ENCODE measurements around the gene CTTN.
"Not testable (repeated sequence)": the region's sequence is repeated elsewhere in the genome, so short reads cannot be mapped to it uniquely, and the experiment has no call there.

CTTN gene

GRCh38 chr11:70433526-70433925, 35.2 kb downstream of the CTTN start:
- DNase-seq (ENCODE audit: low spot score in 2 of 2) = no peak
- Mint-ChIP-seq H3K27me3 (peaks cover 33% of the 10 kb centered on the region), H3K36me3 (peaks cover 2% of the 10 kb centered on the region), H3K4me1 (peaks cover 5% of the 10 kb centered on the region), H3K27ac (no peak overlapping the region), H3K4me3 (no peak overlapping the region), H3K9me3 (peaks cover 4% of the 10 kb centered on the region)
- no peak for ATAC-seq (ENCODE audit: low read depth)

- peaks cover 2% of the 10 kb centered on the region for H3K36me3 Mint-ChIP-seq
- H3K4me1 Mint-ChIP-seq = peaks cover 5% of the 10 kb centered on the region
- DNase-seq (ENCODE audit: low spot score in 2 of 2) (no peak), ATAC-seq (ENCODE audit: low read depth) (peak; percentile 24)
- peaks cover 4% of the 10 kb centered on the region for H3K9me3 Mint-ChIP-seq
- no peak overlapping the region for H3K4me3 Mint-ChIP-seq
- no peak overlapping the region for H3K27ac Mint-ChIP-seq
- peaks cover 31% of the 10 kb centered on the region for H3K27me3 Mint-ChIP-seq
Measured at GRCh38 chr11:70433966-70434812, 35.9 kb downstream of the CTTN start.

GRCh38 chr11:70434813-70435278, 36.5 kb downstream of the CTTN start:
- peaks cover 4% of the 10 kb centered on the region for H3K9me3 Mint-ChIP-seq
- DNase-seq (ENCODE audit: low spot score in 2 of 2) = no peak

DNA sequence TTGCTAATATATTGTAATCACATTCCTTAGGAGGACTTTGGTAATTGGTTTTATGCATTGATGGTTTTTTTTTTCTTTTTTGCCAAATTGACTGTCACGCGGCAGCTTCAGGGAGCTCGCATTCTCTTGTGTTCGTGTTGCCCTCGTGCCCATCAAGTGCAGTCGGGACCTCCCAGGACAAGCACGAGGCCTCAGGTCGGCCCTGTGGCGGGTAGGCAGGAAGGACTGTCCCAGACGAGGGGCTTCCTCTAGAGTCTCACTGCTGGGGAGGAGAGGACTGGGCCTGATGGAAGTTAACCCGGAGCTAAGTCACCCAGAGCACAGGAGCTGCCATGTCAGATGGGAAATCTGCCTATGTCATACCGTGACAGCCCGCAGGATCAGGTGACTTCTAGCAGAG, 37.0 kb downstream of the CTTN start:
- ATAC-seq (ENCODE audit: low read depth) (no peak), DNase-seq (ENCODE audit: low spot score in 2 of 2) (no peak)
- no peak overlapping the region for H3K4me3 Mint-ChIP-seq
- H3K27me3 Mint-ChIP-seq = peaks cover 38% of the 10 kb centered on the region
- H3K4me1 Mint-ChIP-seq = peaks cover 5% of the 10 kb centered on the region
- H3K36me3 Mint-ChIP-seq = peaks cover 4% of the 10 kb centered on the region
- peaks cover 4% of the 10 kb centered on the region for H3K9me3 Mint-ChIP-seq
- no peak overlapping the region for H3K27ac Mint-ChIP-seq

More at GRCh38 chr11:70434813-70435278, 36.5 kb downstream of the CTTN start:
- no peak overlapping the region for H3K4me3 Mint-ChIP-seq
- no peak overlapping the region for H3K27ac Mint-ChIP-seq
- peaks cover 36% of the 10 kb centered on the region for H3K27me3 Mint-ChIP-seq
- no peak for ATAC-seq (ENCODE audit: low read depth)
- peaks cover 5% of the 10 kb centered on the region for H3K4me1 Mint-ChIP-seq
- peaks cover 4% of the 10 kb centered on the region for H3K36me3 Mint-ChIP-seq

- H3K36me3 Mint-ChIP-seq = peaks cover 4% of the 10 kb centered on the region
- peaks cover 5% of the 10 kb centered on the region for H3K4me1 Mint-ChIP-seq
- no peak overlapping the region for H3K4me3 Mint-ChIP-seq
- DNase-seq (ENCODE audit: low spot score in 2 of 2) (no peak), ATAC-seq (ENCODE audit: low read depth) (no peak)
- H3K27ac Mint-ChIP-seq = no peak overlapping the region
- H3K9me3 Mint-ChIP-seq = peaks cover 4% of the 10 kb centered on the region
- H3K27me3 Mint-ChIP-seq = peaks cover 39% of the 10 kb centered on the region
Measured at GRCh38 chr11:70435765-70436500, 37.6 kb downstream of the CTTN start.

DNA sequence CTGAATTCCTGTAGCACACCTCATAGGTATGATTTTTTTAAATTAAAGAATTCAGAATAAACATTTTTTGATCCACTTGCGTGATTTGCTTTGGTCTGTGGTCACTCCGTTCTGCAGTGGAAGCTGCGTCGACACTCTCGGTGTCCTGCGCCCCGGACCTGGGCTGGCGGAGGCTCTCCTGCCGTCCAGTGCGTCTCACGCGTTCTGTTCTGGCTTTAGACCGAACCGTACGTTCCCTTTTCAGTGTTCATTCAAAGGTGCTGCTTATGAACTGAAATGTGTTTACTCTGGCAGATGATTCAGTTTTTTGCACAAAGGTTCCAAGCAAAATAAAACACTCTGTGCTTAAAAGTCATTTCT, 38.2 kb downstream of the CTTN start:
- ATAC-seq (ENCODE audit: low read depth) = no peak
- H3K4me1 Mint-ChIP-seq = peaks cover 5% of the 10 kb centered on the region

GRCh38 chr11:70437111-70437784, 38.9 kb downstream of the CTTN start:
- Mint-ChIP-seq H3K4me3 (no peak overlapping the region), H3K27me3 (peaks cover 33% of the 10 kb centered on the region), H3K4me1 (peaks cover 5% of the 10 kb centered on the region), H3K9me3 (peaks cover 4% of the 10 kb centered on the region), H3K27ac (no peak overlapping the region), H3K36me3 (peaks cover 4% of the 10 kb centered on the region)
- ATAC-seq (ENCODE audit: low read depth) = peak; percentile 47
- DNase-seq (ENCODE audit: low spot score in 2 of 2) = peak in 1 of 2 donors; percentile 26

More for the DNA sequence above, 38.2 kb downstream of the CTTN start:
- H3K36me3 Mint-ChIP-seq = peaks cover 4% of the 10 kb centered on the region
- no peak overlapping the region for H3K4me3 Mint-ChIP-seq
- no peak for DNase-seq (ENCODE audit: low spot score in 2 of 2)
- peaks cover 4% of the 10 kb centered on the region for H3K9me3 Mint-ChIP-seq
- H3K27me3 Mint-ChIP-seq = peaks cover 38% of the 10 kb centered on the region
- H3K27ac Mint-ChIP-seq = no peak overlapping the region

GRCh38 chr11:70440206-70440605, 41.9 kb downstream of the CTTN start:
- H3K4me1 Mint-ChIP-seq = peaks cover 5% of the 10 kb centered on the region
- peaks cover 4% of the 10 kb centered on the region for H3K9me3 Mint-ChIP-seq
- DNase-seq (ENCODE audit: low spot score in 2 of 2) (no peak), ATAC-seq (ENCODE audit: low read depth) (no peak)
- H3K27ac Mint-ChIP-seq = no peak overlapping the region
- peaks cover 27% of the 10 kb centered on the region for H3K27me3 Mint-ChIP-seq
- peaks cover 4% of the 10 kb centered on the region for H3K36me3 Mint-ChIP-seq
- H3K4me3 Mint-ChIP-seq = no peak overlapping the region

- Mint-ChIP-seq H3K36me3 (peaks cover 6% of the 10 kb centered on the region), H3K27me3 (peaks cover 13% of the 10 kb centered on the region), H3K4me1 (no peaks in the 10 kb centered on the region), H3K27ac (no peak overlapping the region), H3K9me3 (peaks cover 6% of the 10 kb centered on the region), H3K4me3 (no peak overlapping the region)
- DNase-seq (ENCODE audit: low spot score in 2 of 2) (no peak), ATAC-seq (ENCODE audit: low read depth) (no peak)
Measured at GRCh38 chr11:70443773-70444030, 45.4 kb downstream of the CTTN start.

DNA sequence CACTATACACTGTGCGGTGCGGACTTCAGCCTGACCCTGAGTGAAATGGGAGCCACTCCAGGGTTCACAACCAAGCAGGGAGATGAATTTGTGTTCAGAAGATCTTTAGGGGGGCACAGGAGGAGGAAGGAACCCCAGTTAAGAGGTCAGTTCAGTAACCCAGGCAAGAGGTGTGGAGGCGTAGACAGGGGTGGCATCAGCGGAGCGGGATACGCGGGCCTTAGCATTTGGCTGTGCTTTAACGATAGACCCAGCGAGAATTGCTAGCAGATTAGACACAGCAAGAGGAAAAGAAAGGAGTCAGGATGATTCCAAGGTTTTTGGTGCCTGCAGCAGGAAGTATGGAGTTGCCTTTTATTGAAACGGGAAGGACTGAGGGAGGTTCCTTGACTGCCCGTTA, 46.8 kb downstream of the CTTN start:
- Mint-ChIP-seq H3K27me3 (peaks cover 6% of the 10 kb centered on the region), H3K4me3 (no peak overlapping the region), H3K9me3 (peaks cover 13% of the 10 kb centered on the region), H3K36me3 (peaks cover 7% of the 10 kb centered on the region), H3K4me1 (no peaks in the 10 kb centered on the region), H3K27ac (no peak overlapping the region)
- ATAC-seq (ENCODE audit: low read depth) = no peak
- DNase-seq (ENCODE audit: low spot score in 2 of 2) = no peak

DNA sequence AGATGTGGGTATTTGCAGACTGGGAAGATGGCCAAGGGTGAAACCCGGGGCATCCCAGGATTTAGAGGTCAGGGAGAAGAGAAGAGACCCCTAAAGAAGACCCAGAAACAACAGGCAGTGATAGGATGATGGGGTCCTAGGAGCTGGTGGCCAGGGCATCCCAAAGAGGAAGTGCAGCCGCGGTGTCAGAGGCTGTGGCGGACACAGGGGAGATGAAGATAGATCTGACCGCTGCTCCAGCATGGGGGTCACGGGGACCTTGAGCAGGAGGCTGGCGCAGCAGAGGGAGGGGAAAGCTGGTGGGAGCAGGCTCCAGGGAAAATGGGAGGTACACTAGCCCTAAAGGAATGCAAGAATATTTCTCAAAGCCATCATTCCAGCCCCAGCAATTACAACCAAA, 47.3 kb downstream of the CTTN start:
- H3K9me3 Mint-ChIP-seq = peaks cover 15% of the 10 kb centered on the region
- no peak overlapping the region for H3K4me3 Mint-ChIP-seq
- no peaks in the 10 kb centered on the region for H3K4me1 Mint-ChIP-seq
- no peak overlapping the region for H3K27ac Mint-ChIP-seq
- DNase-seq (ENCODE audit: low spot score in 2 of 2) = no peak
- ATAC-seq (ENCODE audit: low read depth) = no peak
- peaks cover 2% of the 10 kb centered on the region for H3K27me3 Mint-ChIP-seq
- H3K36me3 Mint-ChIP-seq = peaks cover 7% of the 10 kb centered on the region

DNA sequence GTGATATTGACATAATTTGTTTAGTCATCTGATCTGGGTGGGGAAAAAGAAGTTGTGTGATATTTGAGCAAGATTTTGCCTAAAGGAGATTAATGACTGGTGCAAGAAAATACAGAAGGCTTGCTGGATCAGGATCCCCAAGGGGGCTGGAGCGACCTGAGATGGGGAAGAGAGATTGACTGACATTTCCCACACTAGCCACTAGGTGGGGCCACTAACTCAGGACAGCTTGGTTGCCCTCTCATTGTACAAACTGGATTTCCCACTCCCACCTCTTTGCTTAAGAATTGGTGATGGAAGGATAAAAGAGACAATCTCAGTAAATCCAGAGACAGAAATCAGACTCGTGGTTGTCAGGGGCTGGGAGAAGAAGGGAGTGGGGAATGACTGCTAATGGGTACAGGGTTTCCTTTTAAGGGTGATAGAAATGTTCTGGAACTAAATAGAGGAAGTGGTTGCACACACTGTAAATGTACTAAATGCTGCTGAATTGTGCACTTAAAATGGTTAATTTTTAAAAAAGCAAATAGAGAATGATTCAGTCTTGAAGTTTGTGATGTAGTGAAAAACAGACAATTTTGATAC, 50.7 kb downstream of the CTTN start:
- peaks cover 7% of the 10 kb centered on the region for H3K36me3 Mint-ChIP-seq
- H3K9me3 Mint-ChIP-seq = peaks cover 15% of the 10 kb centered on the region
- no peaks in the 10 kb centered on the region for H3K4me1 Mint-ChIP-seq
- DNase-seq (ENCODE audit: low spot score in 2 of 2) = no peak
- no peak overlapping the region for H3K4me3 Mint-ChIP-seq
- H3K27me3 Mint-ChIP-seq = peaks cover 2% of the 10 kb centered on the region
- ATAC-seq (ENCODE audit: low read depth) = no peak
- no peak overlapping the region for H3K27ac Mint-ChIP-seq

- DNase-seq (ENCODE audit: low spot score in 2 of 2) (no peak), ATAC-seq (ENCODE audit: low read depth) (no peak)
- Mint-ChIP-seq H3K4me3 (no peak overlapping the region), H3K27ac (no peak overlapping the region), H3K27me3 (peaks cover 5% of the 10 kb centered on the region), H3K36me3 (no peaks in the 10 kb centered on the region), H3K4me1 (no peaks in the 10 kb centered on the region), H3K9me3 (peaks cover 6% of the 10 kb centered on the region)
Measured at GRCh38 chr11:70454197-70454767, 56.0 kb downstream of the CTTN start.

GRCh38 chr11:70454811-70455210, 56.5 kb downstream of the CTTN start:
- H3K27ac Mint-ChIP-seq, H3K27me3 Mint-ChIP-seq, H3K9me3 Mint-ChIP-seq: not testable (repeated sequence)

More at GRCh38 chr11:70454811-70455210, 56.5 kb downstream of the CTTN start:
- not testable (repeated sequence) for DNase-seq (ENCODE audit: low spot score in 2 of 2); H3K36me3 Mint-ChIP-seq; H3K4me3 Mint-ChIP-seq; ATAC-seq (ENCODE audit: low read depth); H3K4me1 Mint-ChIP-seq
